Stimulated activated CD8-positive, alpha-beta memory T cell treated with anti-CD3 and anti-CD28 coated beads, Interleukin-15, amount 100 ng/mL, for 4 hours (primary cell): Measurements from ENCODE around the gene HP1BP3.
A peak's percentile ranks its signal among the peaks of the same experiment; 100 is the strongest.
"Not testable (repeated sequence)": the region's sequence is repeated elsewhere in the genome, so short reads cannot be mapped to it uniquely, and the experiment has no call there.

Experiments used
- DNase-seq, 2 donors: peaks; one replicate each; pipeline ENCODE4 v3.0.0-alpha.2; 2020; ENCODE audit warnings: low read depth in 2 of 2

HP1BP3 gene

DNA sequence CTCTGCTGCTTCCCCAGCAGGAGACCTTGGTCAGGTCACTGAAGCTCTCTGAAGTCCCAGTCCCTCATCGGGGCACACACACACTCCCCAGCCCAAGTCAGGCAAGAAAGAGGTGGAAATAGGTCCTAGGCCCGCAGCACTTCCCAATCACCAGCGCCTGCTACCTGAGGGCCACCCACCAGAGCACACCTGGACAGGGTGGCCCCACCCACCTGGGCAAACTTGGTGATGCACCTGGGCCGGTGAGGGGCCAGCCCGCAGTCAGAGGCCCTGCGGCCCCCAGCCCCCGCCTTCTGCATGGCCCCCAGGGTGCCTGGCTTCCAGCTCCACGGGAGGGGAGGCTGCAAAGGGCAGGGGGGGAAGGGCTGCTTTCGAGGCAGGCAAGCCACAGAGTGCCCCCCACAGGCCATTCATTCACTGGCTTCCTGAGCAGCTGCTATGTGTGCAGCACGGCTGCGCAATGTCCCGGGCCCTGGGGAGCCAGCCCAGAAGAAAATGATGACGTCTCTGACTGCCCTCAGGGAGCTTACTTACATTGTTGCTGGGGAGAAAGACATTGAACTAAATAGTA, 59.3 kb downstream of the HP1BP3 start:
- DNase-seq = no peak

DNA sequence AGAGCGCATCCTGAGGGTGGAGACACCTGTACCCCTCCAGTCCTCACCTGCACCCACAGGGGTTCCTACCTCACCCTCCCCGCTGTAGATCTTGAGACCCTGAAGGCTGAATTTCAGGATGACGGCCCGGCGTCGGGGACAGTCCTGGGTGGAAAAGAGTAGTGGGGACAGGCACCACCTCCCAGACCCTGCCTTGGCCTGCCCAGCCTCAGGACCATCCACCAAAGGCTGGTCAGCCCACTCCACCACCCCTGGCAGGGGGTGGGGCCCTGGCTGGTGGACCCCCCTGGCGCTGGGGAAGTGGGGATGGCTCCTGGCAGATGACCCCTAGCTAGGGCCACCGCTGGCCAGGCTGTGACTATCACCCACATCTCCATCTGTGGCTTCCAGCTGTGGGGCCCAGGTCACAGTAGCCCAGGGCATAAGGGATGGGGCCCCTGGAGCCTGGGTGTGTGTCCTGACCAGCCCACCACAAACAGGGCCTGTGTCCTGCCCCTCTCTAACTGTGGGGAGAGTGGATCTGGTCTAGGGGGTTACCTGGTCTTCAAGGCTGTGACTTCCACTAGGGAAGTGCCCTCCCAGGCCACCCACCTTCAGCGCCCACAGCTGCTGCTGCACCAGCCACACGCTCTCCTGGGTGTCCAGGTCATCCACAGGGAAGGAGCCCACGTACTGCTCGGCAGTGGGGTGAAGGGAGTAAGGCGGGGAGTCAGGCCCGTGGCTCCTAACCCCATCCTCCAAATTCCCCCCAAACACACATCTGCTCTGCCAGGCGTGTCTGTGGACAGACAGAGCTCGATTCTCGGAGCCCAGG, 60.0 kb downstream of the HP1BP3 start:
- DNase-seq = no peak

DNA sequence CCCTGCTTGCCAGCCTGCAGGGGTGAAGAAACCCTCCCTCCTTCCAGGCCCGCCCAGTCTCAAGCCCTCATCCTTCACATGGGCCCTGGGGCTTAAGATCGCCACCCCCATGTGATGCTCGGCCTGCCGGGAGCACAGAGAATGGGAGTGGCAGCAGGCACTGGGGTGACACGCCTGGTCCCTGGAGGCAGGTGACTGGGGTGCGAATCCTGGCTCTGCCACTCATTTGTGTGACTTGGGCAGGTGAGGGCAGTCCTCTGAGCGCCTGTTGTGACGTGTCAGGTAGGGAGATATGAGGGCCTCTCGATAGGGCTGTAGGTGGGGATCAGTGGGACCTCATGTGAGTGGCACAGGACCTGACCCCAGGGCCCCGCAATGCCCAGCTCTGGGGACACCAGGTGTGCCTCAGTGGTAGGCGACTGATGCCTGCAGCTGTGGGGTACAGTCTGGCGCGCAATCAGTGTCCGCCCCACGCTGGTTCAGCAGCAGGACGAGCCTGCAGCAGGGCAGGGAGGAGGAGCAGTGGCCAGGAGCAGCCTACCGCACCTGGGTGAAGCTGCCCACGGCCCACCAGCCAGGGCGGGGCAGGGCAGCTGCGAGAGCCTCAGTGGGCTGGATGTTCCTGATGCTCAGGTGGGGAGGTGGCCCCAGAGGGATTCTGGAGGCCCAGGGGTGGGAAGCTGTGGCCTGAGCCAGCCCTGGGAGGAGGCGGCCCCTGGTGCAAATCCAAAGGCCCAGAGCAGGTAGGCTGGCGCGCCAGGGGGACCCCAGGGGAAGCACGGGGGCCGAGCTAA, 60.8 kb downstream of the HP1BP3 start:
- DNase-seq = no peak

DNA sequence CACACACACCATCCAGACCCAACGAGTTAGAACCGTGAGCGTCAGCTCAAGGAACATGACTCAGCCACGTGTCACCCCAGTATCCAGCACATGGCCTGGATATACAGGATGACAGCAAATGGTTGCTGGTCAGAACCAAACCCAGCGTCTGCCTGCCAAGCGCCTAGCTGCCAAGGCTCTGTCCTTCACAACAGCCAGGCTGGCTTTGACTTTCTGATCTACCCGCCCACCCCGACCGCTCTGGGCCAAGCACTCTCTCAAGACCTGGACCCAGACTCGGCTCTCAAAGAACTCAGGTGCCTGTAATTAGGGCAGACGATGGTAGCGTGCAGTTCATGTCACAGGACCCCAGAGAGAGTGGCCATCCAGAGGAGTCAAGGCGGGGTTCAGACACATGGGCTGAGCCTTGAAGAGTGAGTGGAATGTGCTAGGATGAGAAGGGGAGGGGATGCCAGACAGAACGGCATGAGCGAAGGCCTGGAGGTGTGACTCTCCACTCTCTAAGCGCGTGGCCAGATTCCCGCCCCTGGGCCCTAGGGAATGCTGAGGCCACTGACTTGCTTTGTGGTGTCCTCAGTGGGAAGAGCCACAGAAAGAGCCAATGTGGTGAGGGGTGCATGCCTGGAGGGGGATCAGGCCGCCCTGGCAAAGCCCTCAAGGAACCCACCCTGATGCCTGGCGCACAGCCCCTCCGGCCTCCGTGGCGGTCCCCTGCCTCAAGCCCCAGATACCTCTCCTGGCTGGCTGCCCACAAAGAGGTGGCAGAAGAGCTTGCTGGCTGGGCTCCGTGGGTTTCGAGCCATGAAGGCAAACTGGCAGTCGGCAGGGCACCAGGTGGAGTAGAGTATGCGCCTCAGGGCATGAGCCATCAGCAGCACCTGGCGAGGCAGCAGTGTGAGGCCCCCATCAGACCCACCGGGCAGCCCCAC, 61.7 kb downstream of the HP1BP3 start:
- no peak for DNase-seq

DNA sequence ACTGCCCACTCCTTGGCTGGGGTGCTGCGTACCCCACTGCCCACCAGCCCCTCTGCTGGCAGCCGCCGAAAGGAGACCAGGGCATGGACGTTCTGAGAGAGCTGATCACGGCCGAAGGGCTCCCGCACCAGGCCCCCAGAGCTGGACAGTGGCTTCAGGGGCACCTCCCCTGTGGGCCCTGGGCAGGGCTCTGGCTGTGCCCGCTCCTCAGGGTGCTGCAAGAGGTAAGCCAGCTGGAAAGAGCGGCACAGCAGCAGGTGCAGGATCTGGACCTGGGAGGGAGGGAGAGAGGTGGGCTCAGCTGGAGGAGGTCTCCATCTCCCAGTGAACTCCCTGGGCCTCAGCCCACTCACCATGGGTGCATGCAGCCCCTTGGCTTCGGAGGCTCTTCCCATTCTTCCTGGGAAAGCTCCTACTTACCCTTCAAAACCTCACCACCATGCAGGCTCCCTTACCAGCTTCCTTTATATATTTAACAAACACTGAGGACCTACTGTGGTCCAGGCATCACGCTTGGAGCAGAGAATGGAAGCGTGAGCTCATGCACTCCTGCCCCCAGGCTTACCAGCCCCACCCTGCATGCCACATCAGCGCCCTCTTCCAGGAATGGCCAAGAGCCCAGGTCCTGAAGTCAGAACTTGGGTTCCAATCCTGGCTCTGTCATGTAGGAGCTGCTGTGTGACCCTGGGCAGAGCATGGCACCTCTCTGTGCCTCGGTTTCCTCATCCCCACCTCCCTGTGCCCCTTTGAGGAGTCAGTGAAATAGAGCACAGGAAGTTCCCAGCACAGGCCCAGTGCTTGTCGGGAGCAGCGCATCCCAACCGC, 62.5 kb downstream of the HP1BP3 start:
- no peak for DNase-seq

DNA sequence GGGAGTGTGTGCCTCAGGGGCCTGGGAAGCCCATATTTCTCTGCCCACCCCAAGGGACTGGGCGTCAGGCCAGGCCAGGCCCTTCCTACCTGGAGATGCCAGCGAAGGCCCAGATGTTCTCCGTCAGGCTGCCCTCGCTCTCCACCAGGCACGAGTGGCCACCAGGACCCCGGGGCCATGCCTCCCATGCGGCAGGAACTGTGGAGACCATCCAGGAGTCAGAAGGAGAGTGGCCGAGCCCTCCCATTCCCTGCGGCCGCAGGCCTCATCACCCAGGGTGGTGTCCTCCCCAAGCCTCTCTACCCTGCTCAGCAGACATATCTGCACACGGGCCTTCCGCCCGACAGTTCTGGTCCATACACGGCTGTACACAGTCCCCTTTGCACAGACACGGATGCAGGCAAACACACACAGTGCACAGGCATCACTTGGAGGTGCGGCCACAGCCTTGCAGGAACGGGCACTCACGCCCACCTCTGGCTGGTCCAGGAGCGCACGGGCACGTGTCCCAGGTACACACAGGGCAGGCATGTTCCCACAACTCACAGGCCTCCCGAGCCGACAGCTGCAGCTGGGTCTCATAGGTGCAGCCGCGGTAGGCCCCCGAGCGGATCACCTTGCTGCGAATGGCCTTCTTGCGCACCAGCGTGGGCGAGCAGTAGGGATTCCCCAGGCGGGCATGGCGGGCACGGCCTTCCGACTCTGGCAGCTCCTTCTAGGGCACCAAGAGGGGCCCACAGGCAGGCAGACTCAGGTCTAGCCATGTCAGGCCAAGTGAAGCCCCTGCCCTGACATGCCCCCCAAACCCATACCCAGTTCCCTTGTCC, 63.4 kb downstream of the HP1BP3 start:
- no peak for DNase-seq

DNA sequence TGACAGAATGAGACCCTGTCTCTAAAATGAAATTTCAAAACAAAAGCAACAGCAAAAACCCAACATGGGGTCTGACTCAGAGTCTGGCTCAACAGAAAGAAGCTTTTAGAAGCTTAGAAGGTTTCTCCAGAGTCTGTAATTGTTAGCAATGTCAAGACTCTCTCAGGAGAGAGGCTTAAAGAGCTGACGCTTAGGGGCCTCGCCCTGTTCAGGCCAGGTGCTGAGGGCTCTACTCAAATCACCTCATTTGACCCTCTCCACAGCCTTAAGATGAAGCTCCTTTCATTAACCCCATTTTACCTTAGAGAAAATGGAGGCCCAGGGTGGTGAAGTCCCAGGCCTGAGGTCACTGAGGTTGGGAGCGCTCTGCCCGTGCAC, 64.0 kb downstream of the HP1BP3 start:
- DNase-seq = no peak

DNA sequence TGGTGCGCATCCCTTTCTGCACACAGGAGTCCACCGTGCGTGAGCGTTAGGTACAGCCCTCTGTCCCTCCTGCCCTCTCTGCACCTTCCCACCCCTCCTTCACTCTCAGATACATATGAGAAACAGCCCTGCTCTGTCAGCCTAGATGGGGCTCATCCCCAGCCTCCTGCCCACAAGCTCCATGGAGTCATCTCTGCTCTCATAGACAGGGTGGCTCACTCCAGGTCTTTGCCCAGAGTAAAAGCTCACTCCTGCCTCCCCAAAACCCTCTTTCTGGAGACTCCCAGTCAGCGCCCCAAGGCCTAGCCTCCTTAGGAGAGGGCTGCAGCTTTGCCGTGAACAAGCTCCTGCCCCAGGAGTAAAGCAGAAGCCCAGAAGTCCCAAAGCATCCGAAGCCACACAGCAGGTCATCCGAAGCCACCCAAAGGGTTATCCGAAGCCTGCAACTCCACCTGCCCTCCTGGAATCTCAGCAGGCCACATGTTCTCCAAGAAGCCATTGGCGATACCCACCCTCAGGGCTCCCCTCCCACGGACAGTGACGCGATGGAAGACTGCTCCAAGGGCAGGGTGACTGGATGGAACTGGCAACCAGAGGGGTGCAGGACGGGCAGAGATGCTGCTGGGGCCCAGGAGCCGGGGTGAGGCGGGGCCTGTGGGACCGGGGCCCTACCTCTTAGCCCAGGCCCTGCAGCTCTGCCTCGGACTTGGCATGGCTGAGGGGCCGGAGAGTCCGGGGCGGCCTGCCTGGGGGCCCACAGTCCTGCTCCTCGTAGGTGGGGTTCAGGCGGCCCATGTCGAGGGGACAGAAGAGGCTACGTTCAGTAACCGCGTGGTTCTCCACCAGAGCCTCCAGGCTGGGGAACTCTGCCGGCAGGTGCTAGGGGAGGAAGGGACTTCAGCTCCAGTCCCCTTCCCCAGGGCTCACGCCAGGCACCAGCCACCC, 65.7 kb downstream of the HP1BP3 start:
- no peak for DNase-seq

DNA sequence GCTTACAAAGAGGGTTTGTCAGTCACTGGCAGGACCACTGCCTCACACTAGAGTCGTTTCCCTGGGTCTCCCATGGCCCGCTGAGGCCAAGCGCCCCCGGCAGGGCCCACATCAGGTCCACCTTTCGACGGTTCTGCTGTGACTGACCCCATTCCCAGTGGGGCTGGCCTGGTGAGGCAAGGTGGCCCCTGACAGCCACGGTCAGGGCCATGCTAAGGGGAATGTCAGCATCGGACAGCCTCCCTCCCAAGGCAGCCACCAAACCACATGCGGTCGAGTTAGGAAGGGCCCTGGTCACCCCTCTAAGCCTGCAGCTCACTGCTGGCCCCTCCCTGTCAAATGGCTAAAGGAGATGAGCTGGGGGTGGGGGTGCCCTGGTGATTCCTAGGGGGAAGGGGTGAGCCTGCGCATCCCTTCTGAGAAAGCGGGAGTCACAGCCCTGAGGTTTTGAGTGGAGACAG, 66.4 kb downstream of the HP1BP3 start:
- no peak for DNase-seq

DNA sequence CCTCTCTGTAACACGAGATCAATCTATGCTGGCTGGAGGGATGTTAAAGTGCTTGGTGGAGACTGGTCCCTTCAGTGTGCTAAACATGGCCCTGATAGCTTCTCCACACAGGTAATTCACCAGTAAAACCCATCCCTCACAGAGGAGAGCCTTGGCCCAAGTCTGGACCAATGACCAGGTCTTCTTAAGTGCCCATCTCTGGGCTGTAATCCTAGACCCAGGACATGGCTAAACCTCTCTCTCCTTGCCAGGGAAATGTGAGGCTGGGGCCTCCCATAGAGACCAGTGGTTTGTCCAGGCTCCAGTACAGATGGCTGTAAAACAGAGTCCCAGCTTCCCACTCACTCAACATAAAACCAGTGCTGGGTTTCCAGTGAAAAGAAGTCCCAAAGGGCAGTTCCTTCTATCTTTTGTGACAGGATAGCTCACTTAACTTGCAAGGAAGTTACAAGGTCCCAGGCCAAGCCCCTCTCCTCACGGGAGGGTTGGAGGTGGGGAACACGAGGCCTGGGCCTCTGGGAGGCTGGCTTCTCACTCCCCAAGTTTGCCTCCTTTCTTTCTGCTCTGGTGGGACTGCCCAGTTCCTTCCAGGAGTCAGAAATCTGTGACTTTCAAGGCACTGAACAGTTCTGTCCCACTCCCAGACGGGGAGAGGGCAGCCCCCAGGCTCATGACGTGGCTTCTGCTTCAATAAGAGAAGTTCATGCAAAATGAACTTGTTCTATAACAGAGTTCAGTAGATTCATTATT, 67.1 kb downstream of the HP1BP3 start:
- no peak for DNase-seq

DNA sequence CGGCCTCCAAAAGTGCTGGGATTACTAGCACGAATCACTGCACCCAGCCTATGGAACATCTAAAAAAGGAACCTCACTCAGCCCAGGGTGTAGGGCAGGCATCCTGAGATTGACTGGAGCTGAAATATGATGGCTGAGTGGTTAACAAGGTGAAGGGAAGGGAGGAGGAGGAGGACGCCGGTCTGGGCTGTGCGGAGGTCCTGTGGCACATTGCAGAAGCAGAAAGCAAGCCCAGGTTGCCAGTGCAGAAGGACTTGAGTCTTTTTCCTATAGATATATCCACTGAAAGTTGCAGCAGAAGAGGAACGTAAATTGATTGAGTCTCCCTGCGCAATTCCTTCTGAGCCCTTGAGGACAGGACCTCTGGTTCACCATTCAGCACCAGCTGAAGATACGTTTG, 67.8 kb downstream of the HP1BP3 start:
- no peak for DNase-seq

DNA sequence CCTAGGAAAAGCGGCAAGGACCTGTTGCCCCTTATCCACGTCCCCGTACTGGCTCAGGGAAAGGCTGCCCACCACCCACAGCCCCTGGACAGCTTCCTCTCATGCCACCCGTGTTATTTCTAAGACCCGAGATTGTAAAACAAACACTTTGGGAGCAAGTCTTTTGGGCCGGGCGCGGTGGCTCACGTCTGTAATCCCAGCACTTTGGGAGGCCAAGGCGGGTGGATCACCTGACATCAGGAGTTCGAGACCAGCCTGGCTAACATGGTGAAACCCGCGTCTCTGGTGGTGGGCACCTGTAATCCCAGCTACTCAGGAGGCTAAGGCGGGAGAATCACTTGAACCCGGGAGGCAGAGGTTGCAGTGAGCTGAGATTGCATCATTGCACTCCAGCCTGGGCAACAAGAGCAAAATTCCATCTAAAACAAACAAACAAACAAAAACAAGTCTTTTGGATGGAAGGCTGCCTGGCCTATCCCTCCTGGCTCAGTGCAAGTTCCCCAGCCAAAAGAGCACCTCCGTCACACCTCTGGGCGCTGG, 68.7 kb downstream of the HP1BP3 start:
- DNase-seq = not testable (repeated sequence)

DNA sequence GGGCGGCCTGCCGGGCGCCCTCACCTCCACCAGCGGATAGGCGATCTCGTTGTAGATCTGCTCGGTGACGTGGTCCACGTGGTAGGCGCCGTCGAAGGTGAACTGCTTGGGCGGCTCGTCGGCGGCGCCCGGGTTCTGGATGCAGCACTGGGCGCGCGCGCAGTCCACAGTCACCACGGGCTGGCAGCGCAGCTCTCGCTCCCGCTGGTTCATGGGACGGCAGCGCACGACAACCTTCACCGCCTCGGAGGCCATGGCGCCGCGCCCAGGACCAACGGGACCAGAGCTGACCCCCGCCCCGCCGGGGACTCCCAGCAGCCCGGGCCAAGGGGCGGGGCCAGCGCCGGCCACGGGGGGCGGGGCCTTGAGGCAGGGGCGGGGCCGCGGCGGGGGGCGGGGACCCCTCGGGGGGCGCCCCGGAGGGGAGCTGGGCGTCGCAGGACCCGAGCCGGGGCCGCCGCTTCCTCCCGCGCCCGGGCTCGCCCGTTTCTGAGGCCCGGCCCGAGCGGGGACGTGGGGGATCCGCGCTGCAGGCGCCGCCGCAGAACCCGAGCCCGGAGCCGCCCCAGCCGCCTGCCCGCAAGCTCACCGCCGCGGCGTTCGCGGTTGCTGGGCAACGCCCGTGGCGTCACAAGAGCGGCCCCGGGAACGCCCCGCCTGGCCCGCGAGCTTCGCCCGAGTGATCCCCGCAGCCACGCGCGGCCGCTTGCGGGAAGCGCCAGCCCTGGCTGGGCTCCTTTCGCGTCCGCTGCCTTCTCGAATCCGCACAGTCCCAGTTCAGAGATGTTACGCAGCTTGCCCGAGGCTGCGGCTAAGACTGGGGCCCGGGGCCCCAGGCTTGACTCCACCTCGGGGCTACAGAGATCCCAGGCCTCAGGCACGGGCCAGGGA, 69.4 kb downstream of the HP1BP3 start, which contains the start of gene KIF17:
Gene KIF17 (minus strand): TSS at position 556 of the 891 bp plus-strand sequence. CDS start 301 bp downstream, at position 255.
- peak in 1 of 2 donors; percentile 35 for DNase-seq

DNA sequence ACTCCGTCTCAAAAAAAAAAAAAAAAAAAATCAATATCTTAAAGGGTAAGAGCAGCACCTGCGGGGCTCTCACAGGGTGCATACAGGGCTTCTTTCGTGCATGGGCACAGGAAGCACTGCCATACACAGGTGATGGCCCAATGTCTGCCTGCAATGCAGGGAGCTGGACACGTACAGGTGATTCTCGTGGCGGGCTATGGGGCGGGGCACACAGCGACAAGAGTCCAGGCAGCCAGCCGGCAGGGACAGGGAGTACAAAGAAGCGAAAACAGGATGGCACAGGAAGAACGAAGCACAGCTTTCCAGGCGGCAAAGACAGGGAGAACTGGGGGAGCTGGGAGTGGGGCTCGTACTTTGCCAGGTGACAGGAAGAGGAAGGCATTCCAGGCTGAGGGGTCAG, 70.9 kb downstream of the HP1BP3 start:
- no peak for DNase-seq

DNA sequence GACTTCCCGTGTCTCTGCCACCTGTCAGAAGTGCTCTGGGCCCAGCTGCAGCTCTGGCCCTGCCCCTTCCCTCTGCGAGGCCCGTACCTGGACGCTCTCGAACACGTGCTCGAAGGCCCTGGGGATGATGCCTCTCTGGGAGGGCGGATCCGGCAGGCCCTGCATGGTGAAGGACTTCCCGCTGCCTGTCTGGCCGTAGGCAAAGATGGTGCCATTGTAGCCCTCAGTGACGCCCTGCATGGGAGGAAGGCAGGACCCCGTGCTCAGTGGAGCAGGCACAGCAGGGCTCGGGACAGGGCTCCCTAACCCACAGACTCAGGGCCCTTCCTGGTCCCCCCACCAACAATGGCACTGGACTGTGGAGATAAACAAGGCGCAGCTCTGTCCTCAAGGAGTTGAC, 71.7 kb downstream of the HP1BP3 start:
- no peak for DNase-seq

DNA sequence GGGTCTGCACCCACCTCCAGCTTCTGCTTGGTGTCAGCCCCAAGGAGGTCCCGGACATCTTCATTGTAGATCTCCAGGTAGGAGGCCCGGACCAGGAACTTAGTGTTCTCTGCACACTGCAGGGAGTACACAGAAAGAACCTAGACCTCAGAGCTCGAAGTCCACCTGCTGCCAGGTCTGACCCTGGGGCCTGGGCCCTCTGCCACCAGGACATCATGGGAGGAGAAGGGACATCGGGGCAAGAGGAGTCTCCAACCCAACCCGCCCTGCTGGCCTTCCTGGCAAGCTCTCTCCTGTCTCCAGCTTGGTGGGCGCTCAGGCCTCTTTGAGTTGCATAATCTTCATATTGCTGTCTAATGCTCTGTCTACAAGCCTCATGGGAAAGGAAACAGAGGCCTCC, 73.7 kb downstream of the HP1BP3 start:
- no peak for DNase-seq

DNA sequence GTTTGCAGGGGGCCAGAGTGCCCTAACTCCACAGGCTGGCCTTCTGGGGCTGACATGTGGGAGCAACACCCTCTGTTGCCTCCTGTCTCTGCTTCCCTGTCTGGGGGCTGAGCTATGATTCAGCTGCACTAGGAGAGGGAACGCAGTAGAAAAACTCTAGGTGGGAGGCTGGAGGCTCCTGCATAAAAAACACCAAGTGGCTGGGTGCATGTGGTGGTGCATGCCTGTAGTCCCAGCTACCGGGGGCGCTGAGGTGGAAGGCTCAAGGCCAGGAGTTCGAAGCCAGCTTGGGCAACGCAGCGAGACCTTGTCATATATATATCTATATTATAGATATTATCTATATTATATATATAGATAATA, 74.9 kb downstream of the HP1BP3 start:
- no peak for DNase-seq
